K562 (cell line): ENCODE data around the gene SELENOI. TPM values are rescaled to one million over a fixed set of nuclear protein-coding genes. Genes with fewer than 3 reads are reported as not detected.

Source experiments
- DDX20 ChIP-seq: fragments of 450-650 bp; IDR thresholded peaks from 2 replicates; pipeline ENCODE4 v1.6.1; 2016; ENCODE audit warnings: missing genetic modification characterization, low read depth, mild to moderate bottlenecking, missing compliant biosample characterization, moderate library complexity
- DMBX1 ChIP-seq: fragments of 250-450 bp; sonication (Bioruptor Pico); IDR thresholded peaks from 2 replicates; pipeline ENCODE4 v1.8.0; 2022; ENCODE audit warnings: inconsistent platforms, mild to moderate bottlenecking, moderate library complexity, borderline replicate concordance
- EP300 ChIP-seq: IDR thresholded peaks from 2 replicates; pipeline ENCODE4 v1.6.1; 2012; ENCODE audit warnings: low read length, improper control_type of control experiment
- ETV5 ChIP-seq: sonication (generic); formaldehyde crosslinking; IDR thresholded peaks from 2 replicates; pipeline ENCODE4 v1.4.0; 2020; ENCODE audit warnings: low read depth, mild to moderate bottlenecking, missing genetic modification reagents
- GATAD2B ChIP-seq: fragments of 450-650 bp; IDR thresholded peaks from 2 replicates; pipeline ENCODE4 v1.6.1; 2017; ENCODE audit warnings: mild to moderate bottlenecking, borderline replicate concordance
- HES1 ChIP-seq: fragments of 450-650 bp; IDR thresholded peaks from 2 replicates; pipeline ENCODE4 v1.6.1; 2016; ENCODE audit warnings: low read depth, mild to moderate bottlenecking, moderate library complexity
- HMGN3 ChIP-seq: IDR thresholded peaks from 2 replicates; pipeline ENCODE4 v1.6.1; 2011; ENCODE audit warnings: borderline replicate concordance, low read depth, mild to moderate bottlenecking, mixed read lengths, low read length; ENCODE audit not compliant: insufficient read length; ENCODE audit errors: extremely low read depth
- HNRNPUL1 ChIP-seq: fragments of 200-400 bp; formaldehyde crosslinking; IDR thresholded peaks from 2 replicates; pipeline ENCODE4 v1.6.1; 2017; ENCODE audit warnings: low read length
- IFI16 ChIP-seq: fragments of 250-450 bp; sonication (Bioruptor Pico); IDR thresholded peaks from 2 replicates; pipeline ENCODE4 v2.1.2; 2022; ENCODE audit warnings: mild to moderate bottlenecking, inconsistent platforms
- MAFF ChIP-seq: IDR thresholded peaks from 2 replicates; pipeline ENCODE4 v1.6.1; 2012; ENCODE audit warnings: low read length, improper control_type of control experiment
- MAZ ChIP-seq, 2 experiments: fragments of 450-650 bp in 1 of 2; sonication (generic) in 1 of 2; formaldehyde crosslinking; IDR thresholded peaks in 1 of 2; conservative IDR thresholded peaks in 1 of 2; 2 replicates each; pipeline versions ENCODE4 v1.4.0 to v1.5.0; 2020; ENCODE audit warnings: mild to moderate bottlenecking in 1 of 2, missing genetic modification reagents in 1 of 2
- NCOA2 ChIP-seq, 2 experiments: fragments of 450-650 bp; IDR thresholded peaks; 2 replicates each; pipeline ENCODE4 v1.6.1; 2018; ENCODE audit warnings: mild to moderate bottlenecking in 2 of 2, moderate library complexity in 1 of 2; ENCODE audit not compliant: partially characterized antibody in 2 of 2
- RBM14 ChIP-seq: fragments of 200-400 bp; formaldehyde crosslinking; IDR thresholded peaks from 2 replicates; pipeline ENCODE4 v1.6.1; 2018; ENCODE audit warnings: low read depth, mild to moderate bottlenecking, low read length, moderate library complexity, borderline replicate concordance; ENCODE audit not compliant: insufficient read depth
- SP2 ChIP-seq: IDR thresholded peaks from 2 replicates; pipeline ENCODE4 v1.6.1; 2011; ENCODE audit warnings: mild to moderate bottlenecking, low read depth, low read length, moderate library complexity; ENCODE audit not compliant: poor library complexity, severe bottlenecking; ENCODE audit errors: extremely low read depth
- U2AF2 ChIP-seq: fragments of 200-400 bp; formaldehyde crosslinking; optimal IDR thresholded peaks from 2 replicates; pipeline ENCODE3; 2017; ENCODE audit warnings: low read depth, mild to moderate bottlenecking, low read length
- ZFP91 ChIP-seq: sonication (generic); formaldehyde crosslinking; IDR thresholded peaks from 2 replicates; pipeline ENCODE4 v1.8.0; 2022; ENCODE audit warnings: mild to moderate bottlenecking, missing genetic modification reagents
- ZHX1 ChIP-seq: fragments of 150-350 bp; conservative IDR thresholded peaks from 2 replicates; pipeline ENCODE4 v1.6.1; 2014; ENCODE audit warnings: low read length
- ZNF217 ChIP-seq: sonication (generic); formaldehyde crosslinking; IDR thresholded peaks from 2 replicates; pipeline ENCODE4 v1.8.0; 2022; ENCODE audit warnings: mild to moderate bottlenecking, missing genetic modification reagents
- ZNF232 ChIP-seq: sonication (generic); formaldehyde crosslinking; IDR thresholded peaks from 2 replicates; pipeline ENCODE4 v1.8.0; 2022; ENCODE audit warnings: mild to moderate bottlenecking, missing genetic modification reagents
- ZNF551 ChIP-seq: fragments of 250-450 bp; sonication (Bioruptor Pico); IDR thresholded peaks from 2 replicates; pipeline ENCODE4 v1.5.0; 2021; ENCODE audit warnings: mild to moderate bottlenecking, moderate library complexity
- ZNF76 ChIP-seq: fragments of 250-450 bp; sonication (Bioruptor Pico); IDR thresholded peaks from 2 replicates; pipeline ENCODE4 v1.4.0; 2020; ENCODE audit warnings: mild to moderate bottlenecking, moderate library complexity, borderline replicate concordance
- polyA plus RNA-seq, 8 experiments: library from polyadenylated mRNA; depleted of rRNA in 4 of 8; stranded (reverse) in 5 of 8; unstranded in 3 of 8; fragments of >200 nt; fragmentation: Nextera tagmentation in 2 of 8; fragmentation: Illumina TruSeq in 1 of 8; extraction: Ambion mirVana in 2 of 8; extraction: Trizol in 1 of 8; gene quantifications; 2 replicates each; pipeline versions ENCODE4 v1.2.1 to v1.2.3, GENCODE V29; 2011 to 2014; ENCODE audit warnings: inconsistent platforms in 1 of 8, missing spikeins in 1 of 8
- total RNA-seq, 7 experiments: library from RNA; depleted of rRNA in 6 of 7; stranded (reverse); fragments of >200 nt in 6 of 7; fragmentation: Illumina TruSeq in 2 of 7; extraction: Trizol in 2 of 7; gene quantifications; 2 replicates each; pipeline versions ENCODE4 v1.2.1 to v1.2.3, GENCODE V29; 2011 to 2021; ENCODE audit warnings: low replicate concordance in 1 of 7

SELENOI gene
- total and polyA plus RNA-seq, 9 of the 15 experiments (the other 6 are each of a cell fraction or from before 2014, with no cell fraction given), result 9.6 to 46.9 (median 24.4) TPM

- TF ChIP-seq ZNF76 (CRISPR knock-in tag) (0 out of 2 replicates have a peak, but pooled peaks have one; percentile 29), MAZ (CRISPR knock-in tag; conservative IDR thresholded peaks at IDR 0.05 in 1 of 2, IDR thresholded peaks at IDR 0.05 in 1 of 2) (peak; percentile 46 to 85; a peak in 3 of 4 replicates), DMBX1 (CRISPR knock-in tag) (peak; percentile 34; the same call in 1 of the 2 replicates), DDX20 (no peak), NCOA2 (IDR thresholded peaks at IDR 0.05; ENCODE audit: partially characterized antibody in 2 of 2) (no peak), RBM14 (no peak), EP300 (peak; percentile 35; the same call in 1 of the 2 replicates), HES1 (no peak), ZHX1 (0 out of 2 replicates have a peak, but pooled peaks have one; percentile 47), GATAD2B (no peak), HMGN3 (no peak), IFI16 (CRISPR knock-in tag) (no peak), SP2 (peak; percentile 76), ZNF551 (CRISPR knock-in tag) (no peak), ZNF232 (no peak), MAFF (no peak), ZNF217 (CRISPR knock-in tag) (no peak), ETV5 (CRISPR knock-in tag) (no peak; the same call in 1 of the 2 replicates), U2AF2 (no peak), HNRNPUL1 (no peak), ZFP91 (no peak)
Measured at GRCh38 chr2:26345545-26346453, at the start of gene SELENOI (continued).
